ENCODE results near the gene TNRC18. TPM values are rescaled to one million over a fixed set of nuclear protein-coding genes. Genes with fewer than 3 reads are reported as not detected.
"Not testable (repeated sequence)": the region's sequence is repeated elsewhere in the genome, so short reads cannot be mapped to it uniquely, and the experiment has no call there.

Gene TNRC18
- polyA plus RNA-seq, 1 donor from 2014 or later: 23.6 TPM

DNA sequence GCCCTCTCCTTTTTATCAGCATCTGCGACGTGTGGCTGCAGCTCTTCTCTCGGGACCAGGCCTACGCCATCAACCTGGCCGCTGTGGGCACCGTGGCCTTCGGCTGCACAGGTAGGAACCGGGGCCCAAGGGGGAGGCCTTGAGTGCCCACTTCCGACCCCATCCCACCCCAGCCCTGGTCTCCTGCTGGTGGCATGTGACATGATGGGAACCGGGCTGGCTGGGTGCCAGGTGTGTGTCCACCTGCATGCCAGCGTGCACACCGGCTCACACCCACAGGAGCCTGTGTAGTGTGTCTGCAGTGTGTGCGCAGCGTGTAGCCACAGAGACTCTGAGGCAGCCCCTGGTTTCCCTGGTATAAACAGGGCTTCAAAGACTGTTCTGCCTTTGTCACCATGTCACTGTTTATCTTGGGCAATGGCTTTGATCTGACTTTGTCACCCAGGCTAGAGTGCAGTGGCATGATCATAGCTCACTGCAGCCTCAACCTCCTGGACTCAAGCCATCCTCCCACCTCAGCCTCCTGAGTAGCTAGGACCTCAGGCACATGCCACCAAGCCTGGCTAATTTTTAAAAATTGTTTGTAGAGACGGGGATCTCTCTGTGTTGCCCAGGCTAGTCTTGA lies 131.8 kb downstream of the TNRC18 start:
- not testable (repeated sequence) for H3K79me2 ChIP-seq (replicated peaks; ENCODE audit: insufficient read depth, low read length); H3K9me2 ChIP-seq (ENCODE audit: insufficient read depth, low read length); H3K27me3 ChIP-seq (ENCODE audit: insufficient read depth, low read depth, low read length); H3K36me3 ChIP-seq (ENCODE audit: insufficient read depth, low read length); H4K20me1 ChIP-seq (ENCODE audit: insufficient read depth); H3K4me3 ChIP-seq (ENCODE audit: low read length); H3K9ac ChIP-seq (ENCODE audit: low read length); H2AFZ ChIP-seq (ENCODE audit: low read depth, low read length); H3K4me2 ChIP-seq (ENCODE audit: low read length); H3F3A ChIP-seq (ENCODE audit: insufficient read depth, low read length, poor library complexity, severe bottlenecking); H3K9me3 ChIP-seq (ENCODE audit: low read length); H3K27ac ChIP-seq (ENCODE audit: low read length)

DNA sequence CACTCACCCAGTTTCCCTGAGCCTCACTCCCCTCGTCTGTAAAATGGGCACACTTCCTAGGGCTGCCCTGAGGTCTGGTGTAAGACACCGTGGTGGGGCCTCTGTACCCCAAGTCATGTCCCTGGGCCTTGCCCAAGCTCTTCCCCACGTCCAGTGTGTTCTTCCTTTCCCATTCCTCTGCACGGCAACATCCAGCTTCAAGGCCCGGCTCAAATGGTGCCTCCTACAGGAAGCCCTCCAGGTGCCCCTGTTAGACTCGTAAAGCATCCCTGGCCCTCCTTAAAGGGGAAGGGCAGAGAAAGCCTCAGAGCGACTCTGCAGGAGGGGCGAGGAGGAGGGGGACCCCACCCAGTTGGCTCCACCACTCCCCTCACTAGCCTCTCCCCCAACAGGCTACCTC lies 132.3 kb downstream of the TNRC18 start:
- Histone ChIP-seq H2AFZ (ENCODE audit: low read depth, low read length) (no peak overlapping the region), H3F3A (ENCODE audit: insufficient read depth, low read length, poor library complexity, severe bottlenecking) (no peaks in the 10 kb centered on the region), H3K27ac (ENCODE audit: low read length) (no peak overlapping the region), H4K20me1 (ENCODE audit: insufficient read depth) (no peaks in the 10 kb centered on the region), H3K4me3 (ENCODE audit: low read length) (no peak overlapping the region), H3K36me3 (ENCODE audit: insufficient read depth, low read length) (no peaks in the 10 kb centered on the region), H3K9me3 (ENCODE audit: low read length) (no peaks in the 10 kb centered on the region), H3K4me2 (ENCODE audit: low read length) (no peak overlapping the region), H3K9me2 (ENCODE audit: insufficient read depth, low read length) (no peaks in the 10 kb centered on the region), H3K27me3 (ENCODE audit: insufficient read depth, low read depth, low read length) (no peaks in the 10 kb centered on the region), H3K9ac (ENCODE audit: low read length) (no peak overlapping the region), H3K79me2 (replicated peaks; ENCODE audit: insufficient read depth, low read length) (no peaks in the 10 kb centered on the region)
- no peak for TF ChIP-seq EZH2 (IDR thresholded peaks at IDR 0.05; ENCODE audit: borderline replicate concordance, insufficient read depth, low read length, poor library complexity, severe bottlenecking)
- no peak for TF ChIP-seq MXI1 (conservative IDR thresholded peaks at IDR 0.05; ENCODE audit: poor library complexity, severe bottlenecking)
- no peak for TF ChIP-seq RAD21 (conservative IDR thresholded peaks at IDR 0.05)
- TF ChIP-seq, protein P1, sequence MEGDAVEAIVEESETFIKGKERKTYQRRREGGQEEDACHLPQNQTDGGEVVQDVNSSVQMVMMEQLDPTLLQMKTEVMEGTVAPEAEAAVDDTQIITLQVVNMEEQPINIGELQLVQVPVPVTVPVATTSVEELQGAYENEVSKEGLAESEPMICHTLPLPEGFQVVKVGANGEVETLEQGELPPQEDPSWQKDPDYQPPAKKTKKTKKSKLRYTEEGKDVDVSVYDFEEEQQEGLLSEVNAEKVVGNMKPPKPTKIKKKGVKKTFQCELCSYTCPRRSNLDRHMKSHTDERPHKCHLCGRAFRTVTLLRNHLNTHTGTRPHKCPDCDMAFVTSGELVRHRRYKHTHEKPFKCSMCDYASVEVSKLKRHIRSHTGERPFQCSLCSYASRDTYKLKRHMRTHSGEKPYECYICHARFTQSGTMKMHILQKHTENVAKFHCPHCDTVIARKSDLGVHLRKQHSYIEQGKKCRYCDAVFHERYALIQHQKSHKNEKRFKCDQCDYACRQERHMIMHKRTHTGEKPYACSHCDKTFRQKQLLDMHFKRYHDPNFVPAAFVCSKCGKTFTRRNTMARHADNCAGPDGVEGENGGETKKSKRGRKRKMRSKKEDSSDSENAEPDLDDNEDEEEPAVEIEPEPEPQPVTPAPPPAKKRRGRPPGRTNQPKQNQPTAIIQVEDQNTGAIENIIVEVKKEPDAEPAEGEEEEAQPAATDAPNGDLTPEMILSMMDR (IDR thresholded peaks at IDR 0.05; ENCODE audit: poor library complexity, severe bottlenecking): no peak
- no peak for TF ChIP-seq EP300 (conservative IDR thresholded peaks at IDR 0.05; ENCODE audit: poor library complexity, severe bottlenecking)
- TF ChIP-seq, protein P2, sequence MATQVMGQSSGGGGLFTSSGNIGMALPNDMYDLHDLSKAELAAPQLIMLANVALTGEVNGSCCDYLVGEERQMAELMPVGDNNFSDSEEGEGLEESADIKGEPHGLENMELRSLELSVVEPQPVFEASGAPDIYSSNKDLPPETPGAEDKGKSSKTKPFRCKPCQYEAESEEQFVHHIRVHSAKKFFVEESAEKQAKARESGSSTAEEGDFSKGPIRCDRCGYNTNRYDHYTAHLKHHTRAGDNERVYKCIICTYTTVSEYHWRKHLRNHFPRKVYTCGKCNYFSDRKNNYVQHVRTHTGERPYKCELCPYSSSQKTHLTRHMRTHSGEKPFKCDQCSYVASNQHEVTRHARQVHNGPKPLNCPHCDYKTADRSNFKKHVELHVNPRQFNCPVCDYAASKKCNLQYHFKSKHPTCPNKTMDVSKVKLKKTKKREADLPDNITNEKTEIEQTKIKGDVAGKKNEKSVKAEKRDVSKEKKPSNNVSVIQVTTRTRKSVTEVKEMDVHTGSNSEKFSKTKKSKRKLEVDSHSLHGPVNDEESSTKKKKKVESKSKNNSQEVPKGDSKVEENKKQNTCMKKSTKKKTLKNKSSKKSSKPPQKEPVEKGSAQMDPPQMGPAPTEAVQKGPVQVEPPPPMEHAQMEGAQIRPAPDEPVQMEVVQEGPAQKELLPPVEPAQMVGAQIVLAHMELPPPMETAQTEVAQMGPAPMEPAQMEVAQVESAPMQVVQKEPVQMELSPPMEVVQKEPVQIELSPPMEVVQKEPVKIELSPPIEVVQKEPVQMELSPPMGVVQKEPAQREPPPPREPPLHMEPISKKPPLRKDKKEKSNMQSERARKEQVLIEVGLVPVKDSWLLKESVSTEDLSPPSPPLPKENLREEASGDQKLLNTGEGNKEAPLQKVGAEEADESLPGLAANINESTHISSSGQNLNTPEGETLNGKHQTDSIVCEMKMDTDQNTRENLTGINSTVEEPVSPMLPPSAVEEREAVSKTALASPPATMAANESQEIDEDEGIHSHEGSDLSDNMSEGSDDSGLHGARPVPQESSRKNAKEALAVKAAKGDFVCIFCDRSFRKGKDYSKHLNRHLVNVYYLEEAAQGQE (IDR thresholded peaks at IDR 0.05; ENCODE audit: borderline replicate concordance): no peak
- TF ChIP-seq POLR2AphosphoS5 (IDR thresholded peaks at IDR 0.05): no peak
- TF ChIP-seq TAF1 (IDR thresholded peaks at IDR 0.05; ENCODE audit: low read depth): no peak
- TF ChIP-seq SMC3 (conservative IDR thresholded peaks at IDR 0.05; ENCODE audit: poor library complexity): no peak

DNA sequence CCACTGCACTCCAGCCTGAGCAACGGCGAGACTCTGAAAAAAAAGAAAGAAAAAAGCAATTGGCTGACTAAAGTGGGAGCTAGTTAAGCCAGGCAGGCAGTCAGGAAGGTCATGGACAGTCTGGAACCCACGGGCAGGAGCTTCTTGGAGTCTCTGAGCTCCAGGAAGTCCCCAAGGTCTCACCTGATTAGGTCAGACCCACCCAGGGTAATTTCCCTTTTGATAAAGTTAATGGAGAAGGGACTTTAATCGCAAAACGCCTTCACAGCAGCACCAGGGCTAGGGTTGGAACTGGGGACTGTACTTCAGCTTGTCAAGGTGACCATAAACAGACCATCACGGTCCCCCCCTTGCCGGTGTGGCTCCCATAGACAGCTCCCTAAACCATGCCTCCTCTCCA lies 134.3 kb downstream of the TNRC18 start:
- H2AFZ ChIP-seq (ENCODE audit: low read depth, low read length): no peak overlapping the region
- H3K36me3 ChIP-seq (ENCODE audit: insufficient read depth, low read length): no peaks in the 10 kb centered on the region
- H3K4me3 ChIP-seq (ENCODE audit: low read length): no peak overlapping the region

More for the DNA sequence above, 134.3 kb downstream of the TNRC18 start:
- Histone ChIP-seq H3F3A (ENCODE audit: insufficient read depth, low read length, poor library complexity, severe bottlenecking) (no peaks in the 10 kb centered on the region), H3K9me2 (ENCODE audit: insufficient read depth, low read length) (no peaks in the 10 kb centered on the region), H3K27ac (ENCODE audit: low read length) (no peak overlapping the region), H3K9ac (ENCODE audit: low read length) (no peak overlapping the region), H3K27me3 (ENCODE audit: insufficient read depth, low read depth, low read length) (no peaks in the 10 kb centered on the region), H4K20me1 (ENCODE audit: insufficient read depth) (no peaks in the 10 kb centered on the region), H3K9me3 (ENCODE audit: low read length) (no peaks in the 10 kb centered on the region), H3K79me2 (replicated peaks; ENCODE audit: insufficient read depth, low read length) (peaks cover 6% of the 10 kb centered on the region), H3K4me2 (ENCODE audit: low read length) (no peak overlapping the region)
- TF ChIP-seq, protein P2 (IDR thresholded peaks at IDR 0.05; ENCODE audit: borderline replicate concordance): no peak
- TF ChIP-seq EZH2 (IDR thresholded peaks at IDR 0.05; ENCODE audit: borderline replicate concordance, insufficient read depth, low read length, poor library complexity, severe bottlenecking): no peak
- no peak for TF ChIP-seq RAD21 (conservative IDR thresholded peaks at IDR 0.05)
- TF ChIP-seq POLR2AphosphoS5 (IDR thresholded peaks at IDR 0.05): no peak
- no peak for TF ChIP-seq TAF1 (IDR thresholded peaks at IDR 0.05; ENCODE audit: low read depth)
- no peak for TF ChIP-seq MXI1 (conservative IDR thresholded peaks at IDR 0.05; ENCODE audit: poor library complexity, severe bottlenecking)
- no peak for TF ChIP-seq SMC3 (conservative IDR thresholded peaks at IDR 0.05; ENCODE audit: poor library complexity)
- TF ChIP-seq, protein P1 (IDR thresholded peaks at IDR 0.05; ENCODE audit: poor library complexity, severe bottlenecking): no peak
- no peak for TF ChIP-seq EP300 (conservative IDR thresholded peaks at IDR 0.05; ENCODE audit: poor library complexity, severe bottlenecking)
